Neutrophil (primary cell): ENCODE results near the gene ADISSP.

ENCODE experiments used
- H3K27ac ChIP-seq: fragments of 200-600 bp; sonication (generic); 2 replicates; pipeline ENCODE4 v1.5.1; 2016; ENCODE audit warnings: mild to moderate bottlenecking, moderate library complexity
- H3K27me3 ChIP-seq: fragments of 200-600 bp; sonication (generic); 2 replicates; pipeline ENCODE4 v1.6.0; 2016; ENCODE audit warnings: mild to moderate bottlenecking
- H3K36me3 ChIP-seq: fragments of 200-600 bp; sonication (generic); 2 replicates; pipeline ENCODE4 v1.5.1; 2017
- H3K4me1 ChIP-seq, 2 experiments: fragments of 200-600 bp in 1 of 2; sonication (generic) in 1 of 2; 1 replicate in 1 of 2; 2 replicates in 1 of 2; pipeline versions ENCODE4 v1.5.1 to v1.6.1; 2013 to 2016; ENCODE audit warnings: low read depth in 1 of 2, low read length in 1 of 2, mild to moderate bottlenecking in 1 of 2, moderate library complexity in 1 of 2; ENCODE audit not compliant: control insufficient read depth in 1 of 2, insufficient read depth in 1 of 2
- H3K4me3 ChIP-seq, 2 experiments: fragments of 200-600 bp in 1 of 2; sonication (generic) in 1 of 2; 1 replicate in 1 of 2; 2 replicates in 1 of 2; pipeline ENCODE4 v1.5.1; 2013 to 2016; ENCODE audit warnings: low read depth in 1 of 2, low read length in 1 of 2, mild to moderate bottlenecking in 1 of 2, moderate library complexity in 1 of 2
- H3K9me3 ChIP-seq: fragments of 200-600 bp; sonication (generic); 2 replicates; pipeline ENCODE4 v1.5.1; 2016
- CTCF ChIP-seq: fragments of 200-600 bp; sonication (generic); IDR thresholded peaks from 2 replicates; pipeline ENCODE4 v1.5.1; 2016; ENCODE audit warnings: antibody characterized with exemption

Gene ADISSP

GRCh38 chr20:3797592-3798372, 30.2 kb upstream of the ADISSP start:
- peaks cover 18 to 20% of the 10 kb centered on the region in 2 experiments for H3K4me1 ChIP-seq

GRCh38 chr20:3797226-3797545, 29.6 kb upstream of the ADISSP start:
- no peak for TF ChIP-seq CTCF
- Histone ChIP-seq H3K4me3 (no peak overlapping the region), H3K27ac (no peak overlapping the region), H3K27me3 (no peaks in the 10 kb centered on the region), H3K9me3 (no peaks in the 10 kb centered on the region), H3K4me1 (peaks cover 18 to 20% of the 10 kb centered on the region in 2 experiments), H3K36me3 (peaks cover 21% of the 10 kb centered on the region)

More at GRCh38 chr20:3797592-3798372, 30.2 kb upstream of the ADISSP start:
- TF ChIP-seq CTCF, result no peak
- H3K4me3 ChIP-seq, result no peak overlapping the region
- H3K27ac ChIP-seq, result no peak overlapping the region
- H3K27me3 ChIP-seq, result no peaks in the 10 kb centered on the region
- peaks cover 26% of the 10 kb centered on the region for H3K36me3 ChIP-seq
- no peaks in the 10 kb centered on the region for H3K9me3 ChIP-seq

- peak overlapping the region; percentile 55 to 74 for H3K4me3 ChIP-seq
- H3K36me3 ChIP-seq, result peaks cover 16% of the 10 kb centered on the region
- peaks cover 18 to 20% of the 10 kb centered on the region in 2 experiments for H3K4me1 ChIP-seq
- H3K27ac ChIP-seq, result no peak overlapping the region
- no peak for TF ChIP-seq CTCF
- no peaks in the 10 kb centered on the region for H3K9me3 ChIP-seq
- no peaks in the 10 kb centered on the region for H3K27me3 ChIP-seq
Observed at GRCh38 chr20:3796477-3797225, 29.1 kb upstream of the ADISSP start.

GRCh38 chr20:3795511-3796468, 28.2 kb upstream of the ADISSP start, which contains the start of gene CDC25B:
Gene CDC25B (plus strand): TSS chr20:3796310. CDS start chr20:3796532, 222 bp downstream.
- peak within 1 kb of the TSS; percentile 55 to 74 for H3K4me3 ChIP-seq
- no peaks in the 10 kb centered on the region for H3K9me3 ChIP-seq
- no peak within 1 kb of the TSS for H3K27ac ChIP-seq
- H3K36me3 ChIP-seq, result peaks cover 7% of the 10 kb centered on the region
- TF ChIP-seq CTCF, result peak; percentile 10
- H3K27me3 ChIP-seq, result no peaks in the 10 kb centered on the region
- peaks cover 18 to 20% of the 10 kb centered on the region in 2 experiments for H3K4me1 ChIP-seq
